ENCODE data around the gene TIMM10. TPM values are rescaled to one million over a fixed set of nuclear protein-coding genes. Genes with fewer than 3 reads are reported as not detected.
A peak's percentile ranks its signal among the peaks of the same experiment; 100 is the strongest.

The TIMM10 gene
- total RNA-seq, 2 donors from 2014 or later = 77.6 to 131 TPM

GRCh38 chr11:57529012-57529411, 1.5 kb downstream of the TIMM10 start:
- ATAC-seq (no peak), DNase-seq (ENCODE audit: low spot score) (no peak)
- peaks cover 22 to 29% of the 10 kb centered on the region in 2 donors for H3K4me1 Mint-ChIP-seq (ENCODE audit: low read depth in 2 of 2)
- no peaks in the 10 kb centered on the region for H3K27me3 Mint-ChIP-seq
- peaks cover 12% of the 10 kb centered on the region for H3K36me3 Mint-ChIP-seq
- no peaks in the 10 kb centered on the region for H3K9me3 Mint-ChIP-seq
- H3K4me3 Mint-ChIP-seq = peak overlapping the region; percentile 98
- peak overlapping the region in 1 of 2 donors; percentile 88 for H3K27ac Mint-ChIP-seq

- peaks cover 18 to 29% of the 10 kb centered on the region in 2 donors for H3K4me1 Mint-ChIP-seq (ENCODE audit: low read depth in 2 of 2)
- peak overlapping the region in 1 of 2 donors; percentile 1 for H3K27ac Mint-ChIP-seq
- no peaks in the 10 kb centered on the region for H3K9me3 Mint-ChIP-seq
These were observed 3.4 kb downstream of the TIMM10 start for GRCh38 chr11:57527056-57527631.

DNA sequence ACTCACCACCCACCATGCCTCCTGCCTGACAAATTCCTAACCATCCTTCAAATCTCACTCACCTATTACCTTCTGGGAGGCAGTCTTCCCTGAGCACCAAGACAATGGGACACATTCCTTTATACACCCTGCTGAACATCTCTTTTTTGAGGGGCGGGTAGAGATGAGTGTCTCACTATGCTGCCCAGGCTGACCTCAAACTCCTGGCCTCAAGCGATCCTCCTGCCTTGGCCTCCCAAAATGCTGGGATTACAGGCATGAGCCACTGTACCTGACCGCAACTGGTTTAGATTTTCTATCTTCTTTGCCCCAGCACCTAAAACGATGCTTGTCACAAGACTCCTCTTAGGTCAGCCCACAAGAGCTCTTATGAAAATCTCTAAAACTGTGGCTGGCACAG, 7.1 kb downstream of the TIMM10 start:
- Mint-ChIP-seq H3K36me3 (peaks cover 12% of the 10 kb centered on the region), H3K4me1 (ENCODE audit: low read depth in 2 of 2) (peaks cover 0 to 6% of the 10 kb centered on the region in 2 donors), H3K27me3 (peaks cover 0 to 6% of the 10 kb centered on the region in 2 donors), H3K27ac (no peak overlapping the region), H3K9me3 (no peaks in the 10 kb centered on the region), H3K4me3 (no peak overlapping the region)
- DNase-seq (ENCODE audit: low spot score) (no peak), ATAC-seq (no peak)

More at GRCh38 chr11:57527056-57527631, 3.4 kb downstream of the TIMM10 start:
- H3K4me3 Mint-ChIP-seq = no peak overlapping the region
- ATAC-seq = no peak
- no peak for DNase-seq (ENCODE audit: low spot score)
- no peaks in the 10 kb centered on the region for H3K27me3 Mint-ChIP-seq
- H3K36me3 Mint-ChIP-seq = peaks cover 12% of the 10 kb centered on the region

- Mint-ChIP-seq H3K4me1 (ENCODE audit: low read depth in 2 of 2) (peaks cover 1% of the 10 kb centered on the region in 2 donors), H3K36me3 (no peaks in the 10 kb centered on the region), H3K27ac (no peak overlapping the region), H3K4me3 (no peak overlapping the region), H3K9me3 (no peaks in the 10 kb centered on the region), H3K27me3 (peaks cover 0 to 6% of the 10 kb centered on the region in 2 donors)
- no peak for ATAC-seq
- no peak for DNase-seq (ENCODE audit: low spot score)
These were observed 9.4 kb downstream of the TIMM10 start for GRCh38 chr11:57521116-57521515.

DNA sequence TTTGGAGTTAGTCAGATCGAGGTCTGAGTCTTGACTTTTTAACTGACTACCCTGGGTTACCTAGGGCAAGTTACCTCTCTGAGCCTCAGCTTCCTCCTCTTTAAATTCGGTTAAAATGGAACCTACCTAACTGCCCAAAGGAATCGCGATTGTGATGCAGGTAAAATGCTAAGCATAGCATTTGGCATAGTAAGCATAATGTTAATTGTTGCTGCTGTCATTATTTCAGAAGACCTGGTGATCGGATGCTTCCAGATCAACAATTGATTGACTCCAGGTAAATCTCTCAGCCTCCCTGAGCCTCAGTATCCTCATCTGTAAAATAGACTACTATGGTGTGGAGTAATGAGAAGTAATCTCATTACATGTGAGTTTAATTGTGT, 14.5 kb downstream of the TIMM10 start:
- ATAC-seq (no peak), DNase-seq (ENCODE audit: low spot score) (no peak)
- H3K27ac Mint-ChIP-seq = peak overlapping the region in 1 of 2 donors; percentile 54
- no peaks in the 10 kb centered on the region for H3K36me3 Mint-ChIP-seq
- peaks cover 13 to 17% of the 10 kb centered on the region in 2 donors for H3K4me1 Mint-ChIP-seq (ENCODE audit: low read depth in 2 of 2)
- H3K27me3 Mint-ChIP-seq = peaks cover 0 to 6% of the 10 kb centered on the region in 2 donors
- no peaks in the 10 kb centered on the region for H3K9me3 Mint-ChIP-seq
- H3K4me3 Mint-ChIP-seq = peak overlapping the region; percentile 87

- peak within 1 kb of the TSS; percentile 87 for H3K4me3 Mint-ChIP-seq
- H3K4me1 Mint-ChIP-seq (ENCODE audit: low read depth in 2 of 2) = peaks cover 13 to 17% of the 10 kb centered on the region in 2 donors
These were observed 15.1 kb downstream of the TIMM10 start, which contains the start of gene SLC43A1 for GRCh38 chr11:57515332-57516060. TSS of gene SLC43A1 (minus strand) at chr11:57515702. CDS start at chr11:57514111, 1,591 bp downstream.

GRCh38 chr11:57514538-57515331, 15.8 kb downstream of the TIMM10 start:
- DNase-seq (ENCODE audit: low spot score) = peak; percentile 69
- no peaks in the 10 kb centered on the region for H3K36me3 Mint-ChIP-seq
- H3K4me1 Mint-ChIP-seq (ENCODE audit: low read depth in 2 of 2) = peaks cover 13 to 17% of the 10 kb centered on the region in 2 donors
- peaks cover 0 to 6% of the 10 kb centered on the region in 2 donors for H3K27me3 Mint-ChIP-seq
- peak overlapping the region; percentile 9 to 75 for H3K27ac Mint-ChIP-seq
- peak overlapping the region; percentile 87 for H3K4me3 Mint-ChIP-seq
- ATAC-seq = peak; percentile 74 to 78
- H3K9me3 Mint-ChIP-seq = no peaks in the 10 kb centered on the region

More at GRCh38 chr11:57515332-57516060, 15.1 kb downstream of the TIMM10 start, which contains the start of gene SLC43A1:
- no peaks in the 10 kb centered on the region for H3K36me3 Mint-ChIP-seq
- peak; percentile 64 to 66 for ATAC-seq
- H3K27ac Mint-ChIP-seq = peak within 1 kb of the TSS; percentile 54 to 75
- H3K9me3 Mint-ChIP-seq = no peaks in the 10 kb centered on the region
- peaks cover 0 to 6% of the 10 kb centered on the region in 2 donors for H3K27me3 Mint-ChIP-seq
- no peak for DNase-seq (ENCODE audit: low spot score)

GRCh38 chr11:57513911-57514537, 16.5 kb downstream of the TIMM10 start:
- H3K27ac Mint-ChIP-seq = peak overlapping the region in 1 of 2 donors; percentile 9
- peaks cover 13 to 20% of the 10 kb centered on the region in 2 donors for H3K4me1 Mint-ChIP-seq (ENCODE audit: low read depth in 2 of 2)
- ATAC-seq (peak; percentile 37 to 47), DNase-seq (ENCODE audit: low spot score) (no peak)
- no peaks in the 10 kb centered on the region for H3K36me3 Mint-ChIP-seq
- H3K4me3 Mint-ChIP-seq = peak overlapping the region; percentile 87
- H3K9me3 Mint-ChIP-seq = no peaks in the 10 kb centered on the region
- H3K27me3 Mint-ChIP-seq = peaks cover 0 to 5% of the 10 kb centered on the region in 2 donors

DNA sequence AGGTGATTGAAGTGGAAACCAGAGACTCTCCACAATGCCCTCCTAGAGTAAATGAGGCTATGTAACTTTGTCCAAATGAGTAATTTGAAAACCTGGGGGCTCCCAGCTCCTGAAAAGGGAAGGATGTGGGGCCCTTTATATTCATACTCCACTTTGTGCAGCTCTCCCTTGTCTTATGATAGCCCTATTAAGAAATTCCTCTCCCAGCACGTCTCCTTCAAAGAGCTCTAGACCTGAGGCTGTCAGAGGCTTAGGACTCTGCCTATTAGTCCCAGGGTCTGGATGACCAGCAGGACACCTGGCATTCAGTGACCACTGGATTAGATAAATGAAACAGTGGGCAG, 17.1 kb downstream of the TIMM10 start:
- no peak for ATAC-seq
- H3K4me1 Mint-ChIP-seq (ENCODE audit: low read depth in 2 of 2) = peaks cover 13 to 20% of the 10 kb centered on the region in 2 donors
- H3K4me3 Mint-ChIP-seq = peak overlapping the region; percentile 56
- no peak overlapping the region for H3K27ac Mint-ChIP-seq
- no peak for DNase-seq (ENCODE audit: low spot score)
- no peaks in the 10 kb centered on the region for H3K9me3 Mint-ChIP-seq
- H3K27me3 Mint-ChIP-seq = no peaks in the 10 kb centered on the region
- no peaks in the 10 kb centered on the region for H3K36me3 Mint-ChIP-seq

DNA sequence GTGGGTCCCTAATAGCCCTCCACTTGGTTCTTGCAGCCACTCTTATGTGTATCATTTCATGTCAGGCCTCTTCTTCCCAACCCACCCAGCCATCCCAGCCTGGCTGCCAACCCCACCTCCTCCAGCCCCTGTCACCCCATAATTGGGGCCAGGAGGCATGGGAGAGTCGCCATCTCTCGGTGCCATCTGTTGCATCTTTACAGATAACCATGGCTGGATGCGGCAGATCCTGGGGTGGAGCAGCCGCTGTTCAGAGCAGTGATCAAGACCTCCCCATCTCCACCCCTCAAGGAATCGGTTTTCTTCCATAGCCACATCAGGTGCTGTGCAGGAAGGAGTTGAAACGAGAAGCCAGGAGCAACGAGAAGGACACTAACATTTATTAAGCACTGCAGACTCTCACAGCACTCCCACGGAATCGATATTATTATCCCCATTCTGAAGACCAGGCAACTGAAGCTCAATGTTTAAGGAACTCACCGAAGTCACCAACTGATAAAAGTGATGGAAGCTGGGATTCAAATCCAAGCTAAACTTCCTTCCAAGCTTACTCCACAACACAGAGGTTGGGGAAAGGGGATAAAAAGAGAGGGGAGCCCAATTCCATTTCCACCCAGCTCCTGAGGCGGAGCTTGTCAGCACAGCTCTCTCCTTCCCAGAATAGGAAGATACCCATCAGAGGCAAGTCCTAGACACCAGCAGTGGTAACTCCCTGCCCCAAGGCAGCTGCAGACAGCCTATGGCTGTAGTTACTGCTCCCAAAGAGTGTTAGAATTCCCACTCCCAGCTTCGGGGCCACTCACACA, 17.7 kb downstream of the TIMM10 start:
- Mint-ChIP-seq H3K27me3 (no peaks in the 10 kb centered on the region), H3K9me3 (no peaks in the 10 kb centered on the region), H3K4me1 (ENCODE audit: low read depth in 2 of 2) (peaks cover 13 to 20% of the 10 kb centered on the region in 2 donors), H3K27ac (no peak overlapping the region), H3K36me3 (no peaks in the 10 kb centered on the region), H3K4me3 (no peak overlapping the region)
- ATAC-seq (no peak), DNase-seq (ENCODE audit: low spot score) (no peak)

GRCh38 chr11:57511741-57512430, 18.7 kb downstream of the TIMM10 start:
- H3K9me3 Mint-ChIP-seq = no peaks in the 10 kb centered on the region
- peak overlapping the region in 1 of 2 donors; percentile 69 for H3K27ac Mint-ChIP-seq
- DNase-seq (ENCODE audit: low spot score) = no peak
- H3K36me3 Mint-ChIP-seq = no peaks in the 10 kb centered on the region
- H3K4me1 Mint-ChIP-seq (ENCODE audit: low read depth in 2 of 2) = peaks cover 13 to 20% of the 10 kb centered on the region in 2 donors
- no peak overlapping the region for H3K4me3 Mint-ChIP-seq
- ATAC-seq = no peak
- H3K27me3 Mint-ChIP-seq = no peaks in the 10 kb centered on the region
